ENCODE measurements around the gene CIDEC. TPM values are rescaled to one million over a fixed set of nuclear protein-coding genes. Genes with fewer than 3 reads are reported as not detected.

Gene CIDEC
- total and polyA plus RNA-seq, 9 of the 15 experiments (the other 6 are each of a cell fraction or from before 2014, with no cell fraction given): not detected

- TF ChIP-seq ZBTB49 (CRISPR knock-in tag; IDR thresholded peaks at IDR 0.05; ENCODE audit: borderline replicate concordance) (no peak), THRAP3 (IDR thresholded peaks at IDR 0.05; ENCODE audit: borderline replicate concordance) (peak; percentile 86), FOXA3 (CRISPR knock-in tag; conservative IDR thresholded peaks at IDR 0.05 in 1 of 2, IDR thresholded peaks at IDR 0.05 in 1 of 2) (no peak), MCM3 (IDR thresholded peaks at IDR 0.05) (no peak), SMARCA4 (IDR thresholded peaks at IDR 0.05) (peak; percentile 66), HMGXB4 (CRISPR knock-in tag; IDR thresholded peaks at IDR 0.05) (no peak), BCLAF1 (IDR thresholded peaks at IDR 0.05; ENCODE audit: borderline replicate concordance in 1 of 2, control insufficient read depth in 1 of 2, low read depth in 2 of 2, low read length in 1 of 2) (peak in 1 of 2 experiments; percentile 45; a peak in 1 of 4 replicates), PHB2 (IDR thresholded peaks at IDR 0.05; ENCODE audit: low read depth) (peak; percentile 58; the same call in 1 of the 2 replicates), PBX2 (CRISPR knock-in tag; IDR thresholded peaks at IDR 0.05; ENCODE audit: low read depth) (no peak), PBX2 (tag; conservative IDR thresholded peaks at IDR 0.05; ENCODE audit: low read depth) (no peak), SIX5 (IDR thresholded peaks at IDR 0.05; ENCODE audit: borderline replicate concordance in 1 of 2, insufficient read depth in 1 of 2, low read depth in 1 of 2, low read length in 2 of 2) (no peak), SOX6 (IDR thresholded peaks at IDR 0.05) (no peak), TSHZ1 (CRISPR knock-in tag; IDR thresholded peaks at IDR 0.05) (no peak)
These were observed 19.3 kb upstream of the CIDEC start (continued) for GRCh38 chr3:9899289-9899791.
